ENCODE measurements around the gene YWHAE.
"Not testable (repeated sequence)": the region's sequence is repeated elsewhere in the genome, so short reads cannot be mapped to it uniquely, and the experiment has no call there.

Gene YWHAE

DNA sequence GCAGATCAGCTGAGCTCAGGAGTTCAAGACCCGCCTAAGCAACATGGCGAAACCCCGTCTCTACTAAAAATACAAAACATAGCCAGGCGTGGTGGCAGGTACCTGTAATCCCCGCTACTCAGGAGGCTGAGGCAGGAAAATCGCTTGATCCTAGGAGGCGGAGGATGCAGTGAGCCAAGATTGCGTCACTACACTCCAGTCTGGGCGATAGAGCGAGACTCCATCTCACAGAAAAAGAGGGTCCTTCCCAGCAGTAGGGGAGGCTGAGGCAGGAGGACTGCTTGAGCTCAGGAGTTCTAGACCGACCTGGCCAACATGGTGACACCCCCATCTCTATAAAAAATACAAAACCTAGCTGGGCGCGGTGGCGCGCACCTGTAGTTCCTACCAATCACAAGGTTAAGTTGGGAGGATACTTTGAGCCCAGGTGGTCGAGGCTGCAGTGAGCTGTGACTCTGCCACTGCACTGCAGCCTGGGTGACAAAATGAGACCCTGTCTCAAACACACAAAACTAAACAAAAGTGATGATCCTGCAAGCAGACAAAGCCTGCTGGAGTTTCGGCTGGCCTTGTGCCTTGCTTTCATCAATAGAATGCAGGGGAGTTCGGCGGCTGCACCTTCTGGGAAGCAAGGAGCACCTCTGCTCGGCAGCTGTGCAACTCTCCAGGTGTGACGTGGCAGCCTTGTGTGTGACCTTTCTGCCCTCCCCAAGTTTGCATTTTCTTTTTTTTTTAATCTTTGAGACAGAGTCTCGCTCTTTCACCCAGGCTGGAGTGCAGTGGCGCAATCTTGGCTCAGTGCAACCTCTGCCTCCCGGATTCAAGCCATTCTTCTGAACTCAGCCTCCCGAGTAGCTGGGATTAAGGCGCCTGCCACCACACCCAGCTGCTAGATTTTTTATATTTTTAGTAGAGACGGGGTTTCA lies 12.4 kb upstream of the YWHAE start:
- no peak for DNase-seq

DNA sequence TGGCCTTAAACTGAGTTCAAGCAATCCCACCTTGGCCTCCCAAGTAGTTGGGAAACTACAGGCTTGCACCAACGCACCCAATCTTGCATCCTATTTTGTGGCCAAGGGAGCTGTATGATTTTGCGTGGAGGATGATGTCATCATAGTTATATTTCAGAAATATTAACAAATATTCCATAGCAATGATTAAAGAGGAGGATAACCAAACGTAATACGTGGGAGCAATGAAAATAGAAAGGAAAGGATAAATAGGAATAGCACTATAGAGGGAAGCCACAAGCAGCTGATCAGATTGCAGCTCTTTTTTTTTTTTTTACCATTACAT lies 2.2 kb upstream of the YWHAE start:
- DNase-seq: no peak

DNA sequence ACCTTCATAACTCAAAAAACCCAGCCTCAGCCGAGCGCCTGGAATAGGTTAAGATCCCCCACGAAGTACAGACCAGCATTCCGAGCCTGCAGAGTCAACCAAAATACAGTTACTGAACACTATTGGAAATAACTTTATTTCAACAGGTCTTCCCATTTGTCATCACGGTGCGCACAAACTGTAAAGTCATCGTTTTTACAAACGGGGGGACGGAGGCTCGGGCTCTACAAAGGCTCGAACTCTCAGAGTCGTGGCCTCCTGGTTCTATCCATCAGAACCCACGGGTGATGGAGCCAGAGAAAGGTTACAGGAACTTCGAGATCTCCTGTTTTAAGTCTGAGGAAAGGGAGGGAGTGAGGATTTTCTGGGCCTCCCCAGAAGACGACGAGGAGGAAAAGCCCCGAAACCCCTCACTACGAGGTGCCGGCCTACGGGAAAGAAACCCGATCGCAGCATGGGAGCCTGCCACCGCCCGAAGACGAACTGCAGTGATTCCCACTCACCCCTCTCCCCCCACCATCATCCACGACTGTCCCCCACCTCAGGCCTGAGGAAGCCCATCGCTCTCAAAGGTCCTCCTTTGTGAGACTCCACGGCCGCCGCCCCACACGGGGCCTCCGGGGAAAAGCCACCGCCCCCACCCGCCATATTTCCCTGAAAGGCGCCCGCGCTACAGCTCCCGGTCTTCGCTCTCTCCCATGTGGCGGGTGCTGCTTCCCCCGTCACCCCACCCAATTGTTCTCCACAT lies 917 bp downstream of the YWHAE start:
- DNase-seq: peak; percentile 21 to 31

DNA sequence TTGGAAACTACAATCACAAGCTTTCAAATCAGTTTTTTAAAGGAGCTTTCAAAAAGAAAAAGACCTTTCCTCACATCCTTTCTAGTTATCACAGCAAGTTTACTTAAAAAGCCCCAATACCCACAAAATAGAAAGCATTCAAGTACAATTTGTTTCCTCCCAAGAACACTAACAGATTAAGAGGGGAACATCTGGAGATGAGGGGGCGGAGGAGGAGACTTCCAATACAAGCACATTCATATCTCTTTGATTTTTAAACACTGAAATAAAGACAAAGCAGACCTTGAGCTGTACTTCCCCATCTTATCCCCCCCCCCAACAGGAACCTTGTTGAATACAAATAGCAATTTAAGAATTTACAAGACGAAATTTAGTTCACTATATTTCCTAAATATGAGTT lies 2.0 kb downstream of the YWHAE start:
- no peak for DNase-seq

DNA sequence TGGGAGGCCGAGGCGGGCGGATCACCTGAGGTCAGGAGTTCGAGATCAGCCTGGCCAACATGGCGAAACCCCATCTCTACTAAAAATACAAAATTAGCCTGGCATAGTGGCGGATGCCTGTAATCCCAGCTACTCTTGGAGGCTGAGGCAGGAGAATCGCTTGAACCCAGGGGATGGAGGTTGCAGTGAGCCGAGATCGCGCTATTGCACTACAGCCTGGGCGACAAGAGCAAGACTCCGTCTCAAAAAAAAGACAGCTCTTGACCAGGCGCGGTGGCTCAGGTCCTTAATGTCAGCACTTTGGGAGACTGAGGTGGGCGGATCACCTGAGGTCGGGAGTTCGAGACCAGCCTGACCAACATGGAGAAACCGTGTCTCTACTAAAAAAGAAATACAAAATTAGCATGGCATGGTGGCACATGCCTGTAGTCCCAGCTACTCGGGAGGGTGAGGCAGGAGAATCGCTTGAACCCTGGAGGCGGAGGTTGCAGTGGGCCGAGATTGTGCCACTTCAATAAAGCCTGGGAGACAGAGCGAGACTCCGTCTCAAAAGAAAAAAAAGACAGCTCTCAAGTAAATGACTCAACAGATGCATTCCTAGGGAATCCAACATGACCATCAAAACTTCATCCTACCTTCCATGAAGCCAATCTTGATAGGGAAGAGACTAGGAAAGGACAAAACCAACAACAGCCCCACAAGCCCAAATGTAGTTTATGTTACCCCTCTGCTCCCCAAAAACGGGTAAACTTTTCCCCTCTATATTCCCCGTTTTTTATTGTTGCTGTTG lies 4.0 kb downstream of the YWHAE start:
- DNase-seq: not testable (repeated sequence)

DNA sequence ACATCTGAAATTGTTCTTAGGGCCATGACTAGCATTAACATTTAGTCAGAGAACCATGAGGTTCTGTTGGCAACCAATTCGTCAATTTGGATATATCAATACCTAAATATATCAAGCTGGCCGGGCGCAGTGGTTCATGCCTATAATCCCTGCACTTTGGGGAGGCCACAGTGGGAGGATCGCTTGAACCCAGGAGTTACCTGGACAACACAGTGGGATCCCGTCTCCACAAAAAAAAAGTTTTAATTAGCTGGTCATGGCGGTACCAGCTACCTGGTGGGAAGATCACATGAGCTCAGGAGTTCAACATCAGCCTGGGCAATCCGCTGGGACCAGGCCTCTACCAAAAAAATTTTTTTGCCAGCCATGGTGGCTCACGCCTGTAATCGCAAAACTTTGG lies 8.4 kb downstream of the YWHAE start:
- DNase-seq: no peak

DNA sequence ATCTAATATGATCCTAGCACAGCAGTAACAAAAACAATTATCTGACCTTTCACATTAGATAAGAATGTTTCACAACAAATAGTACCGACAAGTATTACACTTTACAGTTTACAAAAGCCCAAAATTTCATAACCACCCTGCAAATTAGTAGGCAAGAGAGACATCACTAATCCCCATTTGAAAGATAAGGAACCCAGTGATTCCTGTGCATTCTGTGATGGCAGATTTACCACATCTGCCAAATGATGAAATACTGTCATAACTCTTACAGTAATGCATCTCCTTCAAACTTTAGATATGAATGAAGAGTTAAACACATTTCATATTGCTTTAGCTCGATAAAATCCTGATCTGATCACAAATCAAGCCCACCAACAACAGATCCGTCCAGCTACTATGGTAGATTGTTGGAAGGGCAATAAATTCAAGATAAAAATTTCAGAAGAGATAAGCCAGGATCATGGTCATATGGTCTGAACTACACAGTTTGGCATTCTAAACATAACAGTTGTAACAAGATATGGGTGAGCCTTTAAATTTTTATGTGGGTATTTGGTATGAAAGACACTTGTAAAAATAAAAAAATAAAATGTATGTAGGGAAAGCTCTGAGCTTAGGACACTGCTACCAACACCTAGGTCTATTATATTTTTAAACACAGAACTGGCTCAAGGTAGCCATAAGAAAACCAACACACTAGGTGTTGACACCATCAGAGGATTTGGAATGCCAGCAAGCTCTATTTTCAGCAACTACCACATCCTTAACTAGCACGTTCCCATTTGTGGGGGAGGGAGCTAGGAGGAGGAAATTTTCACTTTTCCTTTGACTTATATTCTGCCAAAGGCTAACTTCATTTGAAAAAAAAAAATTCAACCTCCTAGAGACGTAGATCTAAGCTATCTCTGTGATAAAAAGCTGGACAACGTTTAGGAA lies 9.3 kb downstream of the YWHAE start:
- DNase-seq: no peak

DNA sequence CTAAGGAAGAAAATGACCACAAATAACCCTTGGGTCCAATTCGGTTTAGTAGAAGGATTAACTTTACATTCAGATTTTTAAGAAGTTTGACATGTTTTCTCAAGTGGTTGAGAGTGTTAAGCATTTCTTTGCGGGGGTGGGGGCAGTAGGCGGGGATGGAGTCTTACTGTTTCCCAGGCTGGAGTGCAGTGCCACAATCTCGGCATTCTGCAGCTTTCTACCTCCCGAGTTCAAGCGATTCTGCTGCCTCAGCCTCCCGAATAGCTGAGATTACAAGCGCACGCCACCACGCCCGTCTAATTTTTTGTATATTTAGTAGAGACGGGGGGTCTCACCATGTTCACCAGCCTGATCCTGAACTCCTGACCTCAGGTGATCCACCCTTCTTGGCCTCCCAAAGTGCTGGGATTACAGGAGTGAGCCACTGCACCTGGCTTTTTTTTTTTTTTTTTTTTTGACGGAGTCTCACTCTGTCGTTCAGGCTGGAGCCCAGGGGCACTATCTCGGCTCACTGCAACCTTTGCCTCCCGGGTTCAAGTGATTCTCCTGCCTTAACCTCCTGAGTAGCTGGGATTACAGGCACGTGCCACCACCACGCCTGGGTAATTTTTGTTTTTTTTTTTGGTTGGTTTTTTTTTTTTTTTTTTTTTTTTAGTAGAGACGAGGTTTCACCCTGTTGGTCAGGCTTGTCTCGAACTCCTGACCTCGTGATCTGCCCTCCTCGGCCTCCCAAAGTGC lies 12.4 kb downstream of the YWHAE start:
- DNase-seq: not testable (repeated sequence)

DNA sequence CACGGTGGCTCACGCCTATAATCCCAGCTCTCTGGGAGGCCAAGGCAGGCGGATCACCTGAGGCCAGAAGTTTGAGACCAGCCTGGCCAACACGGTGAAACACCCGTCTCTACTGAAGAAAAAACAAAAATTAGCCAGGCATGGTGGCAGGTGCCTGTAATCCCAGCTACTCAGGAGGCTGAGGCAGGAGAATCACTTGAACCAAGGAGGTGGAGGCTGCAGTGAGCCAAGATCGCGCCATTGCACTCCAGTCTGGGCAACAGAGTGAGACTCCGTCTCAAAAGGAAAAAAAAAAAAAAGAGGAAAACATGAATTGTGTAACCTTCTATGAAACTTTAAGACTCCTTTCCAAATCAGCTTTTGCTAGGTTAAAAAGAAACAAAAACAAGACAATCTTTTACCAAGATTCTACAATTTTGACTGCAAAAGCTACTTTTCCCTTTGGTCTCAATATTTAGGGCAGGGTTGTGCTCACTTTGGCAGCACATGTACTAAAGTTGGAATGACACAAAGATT lies 13.3 kb downstream of the YWHAE start:
- DNase-seq: not testable (repeated sequence)

DNA sequence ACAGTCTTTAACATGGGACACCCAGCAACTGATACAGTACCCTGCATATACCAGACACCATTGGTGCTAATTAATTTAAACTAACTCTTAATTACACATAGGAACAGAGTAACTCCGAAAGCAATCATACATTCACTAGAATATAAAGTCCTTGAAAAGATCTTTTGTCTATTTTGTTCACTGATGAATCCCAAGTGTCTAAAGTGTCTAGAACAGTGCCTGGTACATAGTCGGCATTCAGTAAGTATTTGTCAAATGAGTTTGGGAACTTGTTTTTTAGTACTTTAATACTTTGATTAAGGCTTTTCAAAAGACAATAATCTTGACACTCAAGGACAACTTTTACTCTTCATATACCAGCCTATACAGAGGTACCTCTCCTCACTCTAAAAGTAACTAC lies 13.8 kb downstream of the YWHAE start:
- DNase-seq: no peak

DNA sequence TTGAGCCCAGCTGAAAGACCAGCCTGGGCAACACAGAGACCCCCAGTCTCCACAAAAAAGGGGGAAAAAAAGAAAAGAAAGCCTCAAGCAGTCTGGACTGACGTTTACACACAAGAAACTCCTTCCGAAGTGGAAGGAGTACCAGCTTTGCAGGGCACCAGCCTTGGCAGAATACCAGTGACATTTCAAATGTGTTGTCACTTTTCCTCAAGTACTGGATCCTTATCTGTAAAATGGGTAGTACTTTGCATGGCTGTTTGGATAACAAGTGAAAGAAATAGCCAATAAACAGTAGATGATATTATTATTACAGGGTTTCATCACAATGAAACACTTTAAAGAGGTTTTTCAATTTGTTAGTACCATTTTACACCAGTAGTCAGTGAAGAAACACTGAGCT lies 14.2 kb downstream of the YWHAE start:
- no peak for DNase-seq

DNA sequence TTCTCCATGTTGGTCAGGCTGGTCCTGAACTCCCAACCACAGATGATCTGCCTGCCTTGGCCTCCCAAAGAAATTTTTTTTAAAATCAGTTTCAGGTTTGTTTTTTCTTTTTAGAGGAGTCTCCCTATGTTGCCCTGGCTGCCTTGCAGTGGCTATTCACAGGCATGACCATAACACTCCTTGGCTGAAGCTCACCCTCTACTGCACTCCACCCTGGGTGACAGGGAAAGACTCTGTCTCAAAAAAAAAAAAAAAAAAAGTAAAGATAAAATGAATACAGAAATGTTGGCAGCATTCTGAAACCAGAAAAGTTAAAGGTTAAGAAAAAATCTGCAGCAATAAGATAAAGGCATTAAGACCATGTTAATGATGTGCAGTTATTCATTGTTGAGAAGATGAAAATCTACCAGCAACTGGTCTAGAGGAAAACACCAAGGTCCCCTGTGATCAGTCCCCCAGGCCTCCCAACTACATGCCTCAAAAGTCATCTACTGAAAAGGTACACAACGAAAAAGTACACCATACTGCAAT lies 15.1 kb downstream of the YWHAE start:
- no peak for DNase-seq

DNA sequence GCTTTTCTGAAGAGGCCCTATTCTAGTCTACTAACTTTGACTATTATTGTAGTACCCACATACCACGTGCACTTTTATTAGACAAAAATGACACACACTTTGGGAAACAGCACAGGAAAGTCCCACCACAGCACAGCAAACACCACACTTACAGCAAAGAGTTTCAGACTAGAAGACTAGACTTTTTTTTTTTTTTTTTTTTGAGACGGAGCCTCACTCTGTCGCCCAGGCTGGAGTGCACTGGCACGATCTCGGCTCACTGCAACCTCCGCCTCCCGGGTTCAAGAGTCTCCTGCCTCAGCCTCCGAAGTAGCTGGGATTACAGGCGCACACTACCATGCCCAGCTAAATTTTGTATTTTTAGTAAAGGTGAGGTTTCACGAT lies 20.1 kb downstream of the YWHAE start:
- DNase-seq: peak; percentile 16 to 41

DNA sequence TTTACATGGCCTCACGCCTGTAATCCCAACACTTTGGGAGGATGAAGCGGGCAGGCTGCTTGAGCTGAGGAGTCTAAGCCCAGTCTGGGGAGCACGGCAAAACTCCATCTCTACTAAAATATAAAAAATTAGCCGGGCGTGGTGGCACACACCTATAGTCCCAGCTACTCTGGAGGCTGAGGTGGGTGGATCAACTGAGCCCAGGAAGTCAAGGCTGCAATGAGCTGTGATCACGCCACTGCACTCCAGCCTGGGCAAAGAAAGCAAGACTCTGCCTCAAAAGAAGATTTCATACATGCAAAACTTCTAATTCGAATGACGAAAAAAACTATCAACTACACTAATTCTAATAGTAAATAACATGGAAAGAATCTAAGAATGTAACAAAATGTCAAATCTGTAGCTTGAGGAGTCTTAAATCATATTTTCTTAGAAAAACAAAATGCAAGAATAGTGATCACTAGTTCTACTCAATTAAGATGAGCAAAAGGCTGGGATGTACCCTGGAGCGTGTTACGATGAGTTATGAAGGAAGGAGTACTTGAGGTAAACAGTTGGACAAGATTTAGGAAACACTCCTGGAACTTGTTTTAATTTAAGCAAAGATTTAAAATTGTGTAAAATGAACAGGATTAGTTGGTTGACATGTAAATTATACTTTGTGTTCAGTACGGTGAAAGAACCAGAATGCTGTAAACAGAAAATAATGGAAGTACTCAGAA lies 20.7 kb downstream of the YWHAE start:
- DNase-seq: no peak

DNA sequence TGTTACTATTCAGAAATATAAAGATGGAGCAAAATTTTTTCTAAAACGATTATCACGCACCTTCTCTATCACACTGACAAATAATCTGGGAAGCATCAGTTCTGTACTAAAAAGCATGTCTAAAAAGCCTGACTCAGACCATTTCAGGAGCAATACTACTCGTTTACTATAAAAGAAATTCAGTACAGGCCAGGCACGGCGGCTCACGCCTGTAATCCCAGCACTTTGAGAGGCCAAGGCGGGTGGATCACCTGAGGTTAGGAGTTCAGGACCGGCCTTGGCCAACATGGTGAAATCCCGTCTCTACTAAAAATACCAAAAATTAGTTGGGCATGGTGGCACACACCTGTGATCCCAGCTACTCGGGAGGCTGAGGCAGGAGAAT lies 21.6 kb downstream of the YWHAE start:
- not testable (repeated sequence) for DNase-seq

DNA sequence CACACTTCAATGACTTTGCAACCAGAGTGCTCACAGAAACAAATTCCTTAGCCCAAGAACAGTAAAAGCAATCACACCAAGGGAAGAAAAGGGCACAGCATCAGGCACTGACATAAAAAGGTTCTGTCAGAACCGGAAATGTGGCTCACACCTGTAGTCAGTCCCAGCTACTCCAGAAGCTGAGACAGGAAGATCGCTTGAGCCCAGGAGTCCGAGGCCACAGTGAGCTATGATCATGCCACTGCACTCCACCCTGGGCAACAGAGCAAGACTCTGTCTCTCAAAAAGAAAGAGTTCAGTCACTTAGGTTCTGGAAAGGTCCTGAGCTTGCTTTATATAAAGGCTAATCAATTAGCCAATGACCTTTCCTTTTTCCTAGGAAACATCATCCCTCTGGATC lies 22.7 kb downstream of the YWHAE start:
- DNase-seq: no peak

DNA sequence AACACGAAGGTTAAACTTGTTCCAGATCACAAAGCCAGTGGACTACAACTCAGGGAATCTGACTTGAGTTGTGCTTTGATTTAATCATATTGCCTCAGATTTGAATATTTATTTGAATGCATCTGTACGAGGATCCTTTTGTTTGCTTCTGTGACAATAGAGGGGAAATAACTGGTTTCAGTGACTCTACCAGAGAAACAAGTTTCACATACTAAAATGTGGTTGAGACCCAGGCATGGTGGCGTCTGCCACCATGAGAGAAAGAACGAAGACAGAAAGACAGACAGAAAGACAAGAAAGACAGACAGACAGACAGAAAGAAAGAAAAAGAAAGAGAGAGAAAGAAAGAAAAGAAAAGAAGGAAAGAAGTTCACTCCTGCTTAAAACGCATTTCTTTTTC lies 24.0 kb downstream of the YWHAE start:
- no peak for DNase-seq

DNA sequence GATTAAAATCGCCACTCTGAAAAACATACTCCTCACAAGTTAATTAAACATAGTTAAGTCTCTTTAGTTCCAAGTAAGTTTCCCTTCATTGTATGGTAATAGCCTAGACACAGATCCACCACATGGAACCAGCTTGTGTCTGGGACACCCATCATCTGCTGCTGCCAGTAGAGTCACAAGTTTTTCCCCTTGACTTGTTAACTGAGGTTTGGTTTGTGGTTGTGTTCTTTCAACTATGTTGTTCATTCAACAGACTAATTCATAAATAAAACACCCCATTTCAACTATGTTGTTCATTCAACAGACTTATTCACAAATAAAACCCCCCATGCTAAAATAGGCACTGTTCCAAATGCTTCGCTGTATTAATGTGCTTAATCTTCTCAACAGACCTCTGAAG lies 24.4 kb downstream of the YWHAE start:
- DNase-seq: no peak

DNA sequence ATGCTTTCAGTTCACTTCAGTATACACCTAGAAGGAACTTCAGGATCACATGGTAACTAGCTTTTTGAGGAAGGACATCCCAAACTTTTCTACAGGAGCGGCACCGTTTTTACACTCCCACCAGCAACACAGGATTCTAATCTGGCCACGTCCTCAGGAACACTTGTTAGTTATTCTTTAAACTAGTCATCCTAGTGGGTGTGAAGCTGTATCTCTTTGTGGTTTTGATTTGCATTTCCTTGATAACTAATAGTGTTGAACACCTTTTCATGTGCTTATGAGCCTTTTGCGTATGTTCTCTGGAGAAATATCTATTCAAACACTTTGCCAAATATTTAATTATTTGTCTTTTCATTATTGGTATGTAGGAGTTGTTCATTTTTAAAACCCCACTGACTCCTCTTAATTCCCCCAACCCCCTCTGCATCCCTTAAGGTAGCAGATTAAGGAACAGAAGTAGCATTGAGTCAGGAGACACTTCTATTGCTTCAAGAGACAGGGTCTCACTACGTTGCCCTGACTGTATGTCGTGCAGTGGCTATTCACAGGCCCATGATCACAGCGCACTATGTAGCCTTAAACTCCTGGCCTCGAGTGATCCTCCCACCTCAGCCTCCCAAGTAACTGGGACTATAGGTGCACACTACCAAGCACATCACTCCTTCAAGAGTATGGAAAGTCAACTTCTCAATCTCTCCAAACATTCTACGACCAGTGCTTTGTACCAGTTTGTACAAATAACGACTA lies 25.4 kb downstream of the YWHAE start:
- DNase-seq: no peak
